Measurements from ENCODE around the gene CFAP54.
A peak's percentile ranks its signal among the peaks of the same experiment; 100 is the strongest.
"Not testable (repeated sequence)": the region's sequence is repeated elsewhere in the genome, so short reads cannot be mapped to it uniquely, and the experiment has no call there.

CFAP54 gene

GRCh38 chr12:96489392-96490056, at the start of gene CFAP54:
TSS of gene CFAP54 (plus strand) at chr12:96489577. CDS start at chr12:96489610, 33 bp downstream.
- peak; percentile 97 for DNase-seq (ENCODE audit: low spot score)

GRCh38 chr12:96441816-96442215, 47.6 kb upstream of the CFAP54 start:
- no peak for DNase-seq (ENCODE audit: low spot score)

- no peak for DNase-seq (ENCODE audit: low spot score)
Observed at GRCh38 chr12:96442906-96443305, 46.5 kb upstream of the CFAP54 start.

DNA sequence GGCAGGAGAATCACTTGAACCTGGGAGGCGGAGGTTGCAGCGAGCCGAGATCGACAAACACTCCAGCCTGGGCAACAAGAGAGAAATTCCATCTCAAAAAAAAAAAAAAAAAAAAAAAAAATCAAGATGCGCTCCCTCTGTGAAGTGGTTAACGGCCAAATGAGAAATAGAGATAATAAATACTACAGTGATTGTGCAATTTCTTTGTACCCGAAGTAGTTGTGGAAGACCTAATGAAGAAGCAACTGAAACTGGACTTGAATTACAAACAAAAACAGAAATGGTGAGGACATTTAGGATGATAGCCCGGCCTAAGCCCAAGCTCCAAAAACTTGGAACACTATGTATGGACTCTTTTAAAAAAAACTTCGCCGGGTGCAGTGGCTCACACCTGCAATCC, 45.0 kb upstream of the CFAP54 start:
- DNase-seq (ENCODE audit: low spot score): no peak

GRCh38 chr12:96445691-96446583, 43.4 kb upstream of the CFAP54 start:
- peak; percentile 27 for DNase-seq (ENCODE audit: low spot score)

- no peak for DNase-seq (ENCODE audit: low spot score)
Observed at GRCh38 chr12:96447256-96447655, 42.1 kb upstream of the CFAP54 start.

DNA sequence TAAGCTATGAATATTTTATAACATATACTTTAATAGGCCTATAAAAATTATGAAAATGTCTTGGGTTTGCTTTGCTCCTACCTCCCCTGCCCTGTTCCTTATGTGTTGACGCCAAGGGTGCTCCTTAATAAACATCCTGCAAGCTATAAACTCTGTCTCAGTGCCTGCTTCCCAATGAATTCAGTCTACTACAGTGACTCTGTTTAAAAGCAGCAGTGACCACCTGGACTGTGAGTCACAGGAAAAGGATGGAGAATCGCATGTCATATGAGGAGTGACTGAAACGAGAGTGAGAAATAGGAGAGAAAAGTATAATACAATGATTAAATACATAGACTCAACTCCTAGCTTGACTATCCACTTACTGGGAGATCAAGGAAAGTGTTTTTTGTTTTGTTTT, 41.1 kb upstream of the CFAP54 start:
- DNase-seq (ENCODE audit: low spot score): no peak

DNA sequence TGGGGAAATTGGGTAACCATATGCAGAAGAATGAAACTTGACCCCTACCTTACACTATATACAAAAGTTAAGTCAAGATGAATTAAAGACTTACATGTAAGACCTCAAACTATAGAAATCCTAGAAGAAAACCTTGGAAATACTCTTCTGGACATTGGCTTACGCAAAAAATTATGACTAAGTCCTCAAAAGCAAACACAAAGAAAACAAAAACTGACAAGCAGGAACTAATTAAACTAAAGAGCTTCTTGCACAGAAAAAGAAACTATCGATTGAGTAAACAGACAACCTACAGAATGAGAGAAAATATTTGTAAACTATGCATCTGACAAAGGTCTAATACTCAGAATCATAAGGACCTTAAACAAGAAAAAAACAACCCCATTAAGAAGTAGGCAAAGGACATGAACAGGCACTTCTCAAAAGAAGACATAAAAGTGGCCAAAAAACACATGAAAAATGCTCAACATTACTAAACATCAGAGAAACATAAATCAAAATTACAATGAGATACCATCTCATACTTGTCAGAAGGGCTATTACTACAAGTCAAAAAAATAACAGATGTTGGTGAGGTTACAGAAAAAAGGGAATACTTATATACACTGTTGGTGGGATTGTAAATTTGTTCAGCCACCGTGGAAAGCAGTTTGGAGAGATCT, 37.0 kb upstream of the CFAP54 start:
- DNase-seq (ENCODE audit: low spot score): no peak

- no peak for DNase-seq (ENCODE audit: low spot score)
Observed at GRCh38 chr12:96454396-96454795, 35.0 kb upstream of the CFAP54 start.

DNA sequence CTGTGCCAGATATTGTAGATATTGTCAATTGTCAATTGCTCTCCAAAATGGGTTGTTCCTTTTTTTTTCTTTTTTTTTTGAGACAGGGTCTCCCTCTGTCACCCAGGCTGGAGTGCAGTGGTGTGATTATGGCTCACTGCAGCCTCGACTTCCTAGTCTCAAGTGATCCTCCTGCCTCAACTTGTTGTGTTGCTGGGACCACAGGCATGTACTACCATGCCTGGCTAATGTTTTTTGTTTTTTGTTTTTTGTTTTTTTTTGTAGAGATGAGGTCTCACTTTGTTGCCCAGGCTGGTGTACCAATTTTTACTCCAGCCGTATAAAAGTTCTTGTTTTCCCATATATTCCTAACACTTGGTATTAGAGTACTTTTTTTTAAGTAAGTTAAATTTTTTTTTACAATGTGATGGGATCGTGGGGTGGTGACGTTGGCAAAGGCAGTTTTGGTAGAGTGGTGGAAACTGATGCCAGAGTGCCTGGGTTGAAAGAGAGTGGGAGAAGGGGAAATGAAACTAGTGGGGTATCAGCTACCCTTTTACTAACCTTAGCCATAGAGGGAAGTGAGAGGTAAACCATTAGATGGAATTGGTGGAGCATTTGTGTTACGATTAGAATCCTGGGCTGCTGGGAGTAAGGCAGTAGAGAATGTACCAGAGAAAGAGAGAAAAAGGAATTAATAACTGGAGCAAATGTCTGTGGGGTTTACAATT, 33.0 kb upstream of the CFAP54 start:
- peak; percentile 55 for DNase-seq (ENCODE audit: low spot score)

GRCh38 chr12:96457191-96457930, 32.0 kb upstream of the CFAP54 start:
- no peak for DNase-seq (ENCODE audit: low spot score)

GRCh38 chr12:96459281-96459680, 30.1 kb upstream of the CFAP54 start:
- not testable (repeated sequence) for DNase-seq (ENCODE audit: low spot score)

DNA sequence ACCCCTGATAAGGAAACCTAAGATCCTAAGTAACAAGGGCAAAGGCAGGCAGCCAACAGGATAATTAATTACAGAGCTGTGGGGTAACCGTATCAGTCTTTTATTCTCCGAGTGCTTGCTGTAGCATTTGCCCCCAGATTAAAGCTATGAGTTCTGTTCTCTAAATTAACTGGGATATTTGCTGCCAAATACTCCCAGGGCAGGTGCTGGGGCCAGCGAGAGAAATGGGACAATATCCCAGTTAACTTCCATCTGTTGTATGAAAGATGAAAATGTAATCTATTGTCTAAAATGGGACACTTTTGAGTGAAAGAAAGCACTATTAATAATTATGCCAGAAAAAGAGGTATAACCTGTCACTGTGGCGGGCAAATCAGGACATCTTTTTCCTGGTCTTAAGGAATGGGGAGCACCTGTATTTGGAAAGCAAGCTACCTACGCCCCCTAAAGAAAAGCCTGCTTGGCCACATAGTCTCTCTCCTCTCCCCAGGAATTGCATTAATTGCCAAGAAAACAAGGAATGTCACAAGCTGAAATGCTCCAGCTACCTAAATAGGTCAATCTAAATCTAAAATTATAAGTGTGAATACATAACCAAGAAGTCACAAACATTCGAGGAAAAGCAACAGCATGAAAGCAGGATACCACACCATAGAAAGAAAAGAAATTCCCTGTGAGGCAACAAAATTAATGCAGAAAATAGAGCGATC, 26.7 kb upstream of the CFAP54 start:
- no peak for DNase-seq (ENCODE audit: low spot score)

DNA sequence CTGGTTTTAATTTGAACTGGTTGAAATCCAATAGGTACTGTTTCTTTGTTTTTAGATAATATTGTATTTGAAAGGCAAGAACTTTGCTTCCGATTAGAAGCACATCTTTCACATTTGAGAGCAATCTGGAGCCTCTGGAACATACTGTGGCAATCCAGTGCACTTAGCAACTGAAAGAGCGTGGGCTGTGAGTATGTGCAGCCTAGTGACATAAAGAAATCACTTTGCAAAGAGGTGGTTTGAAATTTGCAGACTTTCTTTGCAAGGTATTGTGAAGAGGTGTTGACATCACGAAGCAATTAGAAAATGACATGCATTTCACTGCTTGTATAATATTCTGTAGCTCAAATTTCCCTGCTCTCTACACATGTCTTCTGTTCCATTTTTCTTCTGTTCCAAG, 23.5 kb upstream of the CFAP54 start:
- DNase-seq (ENCODE audit: low spot score): no peak

DNA sequence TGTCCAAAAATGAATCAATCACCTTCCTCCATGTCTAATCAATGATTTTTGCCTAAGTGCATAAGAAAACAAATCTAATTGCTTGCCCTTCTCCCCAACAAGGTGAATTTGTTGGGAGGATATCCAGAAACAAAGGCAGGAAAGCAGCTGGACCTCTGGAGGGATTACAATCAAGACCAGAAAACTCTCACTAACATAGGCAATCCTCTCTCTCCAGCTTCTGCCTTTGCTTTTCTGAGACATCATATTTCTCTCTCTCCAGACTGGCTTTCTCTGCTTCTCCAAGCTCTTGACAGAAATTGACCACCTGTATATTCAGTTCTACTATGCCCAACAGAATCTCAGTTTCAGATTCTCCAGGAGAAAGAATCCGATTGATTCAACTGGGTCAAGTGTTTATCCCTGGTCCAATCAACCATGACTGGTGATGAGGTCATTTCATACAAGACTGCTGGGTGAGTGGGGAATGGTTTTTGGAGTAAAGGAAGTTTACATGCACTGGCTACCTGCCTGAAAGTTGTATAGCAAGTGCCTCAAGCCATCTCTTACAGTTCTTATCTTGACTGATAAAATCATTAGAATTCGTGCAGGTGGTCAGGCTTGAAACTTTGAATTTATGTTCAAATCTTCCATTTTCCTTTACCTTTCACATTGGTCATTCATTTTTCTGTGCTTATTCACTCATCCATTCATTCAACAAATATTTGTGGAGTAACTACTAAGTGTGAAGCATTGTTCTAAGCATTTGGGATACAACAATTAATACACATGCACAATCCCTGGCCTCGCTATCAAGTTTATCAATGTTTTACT, 22.2 kb upstream of the CFAP54 start:
- no peak for DNase-seq (ENCODE audit: low spot score)

- DNase-seq (ENCODE audit: low spot score): no peak
Observed at GRCh38 chr12:96471368-96472050, 17.9 kb upstream of the CFAP54 start.

DNA sequence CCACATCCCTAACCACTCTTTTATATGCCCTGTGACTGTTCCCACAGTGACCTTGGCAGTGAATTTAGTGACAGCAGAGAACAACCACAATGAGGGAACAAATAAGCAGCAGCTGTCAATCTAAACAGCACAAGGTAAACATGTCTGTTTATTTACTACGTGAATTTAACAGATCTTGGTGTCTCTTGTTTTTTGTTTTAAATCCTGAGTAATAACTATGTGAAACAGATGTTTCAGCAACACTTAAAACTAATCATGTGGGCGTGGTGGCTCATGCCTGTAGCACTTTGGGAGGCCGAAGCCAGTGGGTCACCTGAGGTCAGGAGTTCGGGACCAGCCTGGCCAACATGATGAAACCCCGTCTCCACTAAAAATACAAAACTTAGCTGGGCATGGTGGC, 17.0 kb upstream of the CFAP54 start:
- DNase-seq (ENCODE audit: low spot score): no peak

- no peak for DNase-seq (ENCODE audit: low spot score)
Observed at GRCh38 chr12:96473394-96474093, 15.8 kb upstream of the CFAP54 start.

DNA sequence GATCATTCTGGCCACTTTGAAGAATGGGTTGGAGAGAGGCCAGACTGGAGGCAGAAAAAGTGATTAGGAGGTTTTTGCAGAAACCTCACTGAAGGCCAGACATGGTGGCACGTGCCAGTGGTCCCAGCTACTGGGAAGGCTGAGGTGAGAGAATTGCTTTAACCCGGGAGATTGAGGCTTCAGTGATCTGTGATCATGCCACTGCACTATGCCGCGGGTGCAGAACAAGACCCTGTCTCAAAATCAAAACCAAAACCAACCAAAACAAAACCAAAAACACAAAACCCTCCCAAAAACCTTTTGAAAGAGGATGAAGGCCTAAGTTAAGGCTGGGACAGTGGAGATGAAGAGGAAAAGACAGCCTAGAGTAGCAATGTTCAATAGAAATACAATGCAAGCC, 15.2 kb upstream of the CFAP54 start:
- no peak for DNase-seq (ENCODE audit: low spot score)
